ENCODE results near the gene TTI1.
"Not testable (repeated sequence)": the region's sequence is repeated elsewhere in the genome, so short reads cannot be mapped to it uniquely, and the experiment has no call there.

TTI1 gene

DNA sequence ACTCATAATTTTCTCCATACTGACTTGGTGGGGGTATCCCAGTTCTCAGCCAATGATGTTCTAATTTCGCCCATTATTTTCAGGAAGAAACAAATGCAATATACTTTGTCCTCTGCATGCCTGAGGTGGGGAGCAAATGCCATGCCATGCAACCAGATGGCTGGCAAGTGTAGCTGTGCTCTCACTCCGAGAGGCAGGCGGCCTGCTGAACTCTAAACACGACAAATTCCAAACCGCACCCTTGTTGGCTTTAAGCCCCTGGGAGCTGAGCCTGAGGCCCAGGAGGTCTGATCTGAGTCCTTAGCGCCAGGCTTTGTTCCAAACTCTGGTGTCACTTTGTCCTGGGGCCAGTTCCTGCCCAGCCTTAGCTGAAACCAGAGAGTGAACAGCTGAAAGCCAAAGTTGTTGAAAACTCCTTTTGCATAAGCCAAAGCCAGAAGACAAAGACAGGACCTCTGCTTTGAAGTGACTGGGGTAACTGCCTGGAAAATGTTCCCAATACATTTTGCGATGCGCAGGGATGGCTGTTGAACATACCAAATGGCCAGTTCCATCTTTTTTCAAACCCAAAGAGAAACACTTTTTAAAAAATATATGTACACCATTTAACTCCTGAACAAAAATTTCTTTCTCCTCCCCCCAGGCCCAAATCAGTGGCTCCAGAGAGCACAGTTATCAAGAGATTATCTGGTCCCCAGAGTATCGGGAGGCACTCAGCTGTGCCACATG is 46.2 kb downstream of the TTI1 start:
- peak; percentile 43 for DNase-seq

DNA sequence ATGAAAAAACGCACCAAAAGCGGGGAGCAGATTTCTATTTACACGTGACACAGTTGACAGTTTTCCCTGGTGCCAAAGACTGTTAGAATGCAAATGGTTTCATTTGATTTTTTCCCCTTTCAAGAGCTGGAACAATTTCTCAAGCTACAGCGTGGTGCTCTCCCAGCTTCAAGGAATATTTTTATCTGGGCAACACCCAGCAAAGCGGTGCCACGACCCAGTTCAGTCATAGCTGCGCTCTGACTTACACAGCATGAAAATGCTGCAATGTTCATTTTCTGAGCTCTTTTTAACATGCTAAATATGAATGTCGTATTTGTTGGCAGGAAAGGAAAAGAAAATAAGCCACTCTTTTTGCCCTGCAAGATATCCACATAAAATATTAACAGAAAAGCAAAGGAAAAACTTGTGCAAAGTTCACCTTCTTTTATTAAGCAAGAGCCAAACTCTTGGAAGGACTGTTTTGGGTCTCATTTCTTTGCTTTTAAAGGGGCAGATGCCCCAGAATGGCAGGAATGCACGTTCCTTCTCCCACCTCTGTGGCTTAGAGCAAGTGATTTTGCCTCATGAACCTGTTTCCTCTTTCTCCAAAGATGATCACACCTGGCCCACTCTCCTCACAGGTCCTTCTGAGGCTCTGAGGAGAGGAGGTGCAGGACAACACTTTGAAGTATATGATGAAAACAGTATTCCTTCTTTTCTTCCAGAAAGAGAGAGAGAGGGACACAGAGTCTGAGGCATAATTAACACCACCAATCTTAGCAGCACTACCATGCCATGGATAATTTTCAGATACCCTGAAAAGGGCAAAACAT is 47.0 kb downstream of the TTI1 start:
- DNase-seq = no peak

DNA sequence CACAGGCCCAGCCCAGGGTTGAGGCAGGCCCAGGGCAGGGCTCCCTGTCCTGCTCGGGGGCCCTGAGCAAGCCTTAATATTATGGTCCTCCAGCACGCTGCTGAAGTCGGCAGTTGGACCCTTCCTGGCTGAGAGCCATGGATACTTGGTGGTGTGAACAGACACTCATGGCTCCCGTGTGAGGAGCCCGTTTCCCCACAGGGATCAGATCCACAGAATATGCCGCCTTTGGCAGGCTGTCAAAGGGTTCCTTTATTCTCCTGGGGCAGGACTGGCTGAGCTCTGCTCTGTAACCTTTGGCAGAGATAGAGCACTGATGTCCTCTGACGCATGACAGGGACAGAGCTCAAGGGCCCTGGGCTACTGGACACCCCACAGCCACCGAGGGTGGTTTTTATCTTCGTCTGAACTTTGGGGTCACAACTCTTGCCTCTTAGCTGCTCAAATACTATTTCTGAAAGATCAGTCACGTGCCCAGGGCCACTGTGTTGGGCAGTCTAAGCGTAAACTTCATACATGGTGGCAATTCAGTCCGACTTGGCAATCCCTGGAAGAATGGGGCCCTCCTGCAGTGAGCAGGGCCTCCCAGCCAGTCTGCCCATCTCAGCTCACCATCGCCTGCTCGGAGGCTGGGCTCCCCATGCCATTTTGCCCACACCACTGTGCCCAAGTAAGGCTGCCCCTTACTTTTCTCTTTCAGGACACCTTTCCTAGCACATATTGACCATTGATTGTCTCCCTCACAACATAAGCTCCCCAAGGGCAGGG is 49.1 kb downstream of the TTI1 start:
- no peak for DNase-seq

DNA sequence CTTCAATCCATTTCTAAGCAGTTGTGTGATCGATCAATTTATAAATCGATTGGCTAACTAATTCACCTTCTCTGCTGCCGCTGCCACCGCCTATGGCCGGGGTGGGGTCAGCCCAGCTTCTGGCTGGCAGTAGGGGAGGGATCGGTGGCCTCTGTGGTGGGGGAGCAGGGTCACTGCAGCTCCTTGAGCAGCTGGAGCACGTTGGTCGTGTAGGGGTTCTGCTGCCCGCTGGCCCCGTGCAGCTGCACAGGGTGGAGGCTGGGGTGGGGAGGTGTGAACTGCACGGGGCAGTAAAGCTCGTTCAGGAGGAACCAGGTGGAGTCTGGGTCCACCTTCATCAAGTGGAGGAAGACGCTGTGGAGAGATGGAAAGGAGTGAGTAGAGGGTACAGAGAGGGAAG is 50.0 kb downstream of the TTI1 start:
- no peak for DNase-seq

DNA sequence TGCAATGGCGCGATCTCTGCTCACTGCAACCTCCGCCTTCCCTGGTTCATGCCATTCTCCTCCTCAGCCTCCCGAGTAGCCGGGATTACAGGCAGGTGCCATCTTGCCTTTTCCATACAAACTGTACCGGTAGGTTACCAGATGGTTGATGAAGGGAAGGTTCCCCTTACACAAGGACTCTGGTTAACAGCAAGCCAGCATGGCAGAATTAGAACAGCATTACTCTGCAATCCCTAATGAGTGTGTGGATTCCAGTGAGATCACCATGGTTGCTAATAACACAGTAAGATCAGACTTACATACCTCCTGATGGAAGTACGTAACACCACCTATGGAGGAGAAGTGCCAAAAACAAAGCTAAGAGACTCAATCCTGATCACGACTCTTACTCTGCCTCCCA is 51.7 kb downstream of the TTI1 start:
- no peak for DNase-seq

DNA sequence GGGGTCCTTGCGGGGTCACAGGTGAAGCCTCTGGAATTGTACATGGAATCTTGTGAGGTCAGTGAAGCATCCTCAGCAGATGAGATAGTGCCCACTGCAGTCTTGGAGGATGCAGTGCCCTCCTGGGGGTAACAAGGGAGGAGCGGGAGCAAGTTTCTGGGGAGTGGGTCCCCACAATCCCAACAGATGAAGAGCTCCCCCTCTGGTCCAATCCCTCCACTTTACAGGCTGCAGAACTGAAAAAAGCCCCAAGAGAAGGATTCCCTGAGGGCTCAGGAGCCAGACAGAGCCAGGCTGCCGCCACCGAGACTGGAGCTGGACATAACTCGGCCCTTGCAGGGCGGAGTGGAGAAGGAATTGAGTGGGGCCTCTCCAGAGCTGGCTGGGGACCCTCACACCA is 52.4 kb downstream of the TTI1 start:
- no peak for DNase-seq

DNA sequence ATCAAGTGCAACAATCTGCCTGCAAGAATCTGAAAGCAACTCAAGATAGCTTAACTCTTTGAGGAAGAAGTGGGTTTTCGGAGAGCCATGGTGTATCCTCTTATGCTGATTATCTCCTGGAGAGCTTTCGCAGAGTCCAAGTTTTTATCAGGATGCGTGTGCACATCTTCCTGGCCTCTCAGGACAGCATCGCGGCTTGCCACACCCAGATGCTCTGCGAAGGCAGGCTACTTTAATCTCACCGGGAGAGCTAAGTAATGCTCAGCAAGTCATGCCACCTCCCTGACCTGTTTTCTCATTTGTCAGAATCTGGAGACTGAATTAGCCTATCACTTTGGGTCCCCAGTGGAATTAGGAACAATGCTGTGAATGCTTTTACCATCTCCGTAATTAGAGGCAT is 52.9 kb downstream of the TTI1 start:
- DNase-seq = no peak

DNA sequence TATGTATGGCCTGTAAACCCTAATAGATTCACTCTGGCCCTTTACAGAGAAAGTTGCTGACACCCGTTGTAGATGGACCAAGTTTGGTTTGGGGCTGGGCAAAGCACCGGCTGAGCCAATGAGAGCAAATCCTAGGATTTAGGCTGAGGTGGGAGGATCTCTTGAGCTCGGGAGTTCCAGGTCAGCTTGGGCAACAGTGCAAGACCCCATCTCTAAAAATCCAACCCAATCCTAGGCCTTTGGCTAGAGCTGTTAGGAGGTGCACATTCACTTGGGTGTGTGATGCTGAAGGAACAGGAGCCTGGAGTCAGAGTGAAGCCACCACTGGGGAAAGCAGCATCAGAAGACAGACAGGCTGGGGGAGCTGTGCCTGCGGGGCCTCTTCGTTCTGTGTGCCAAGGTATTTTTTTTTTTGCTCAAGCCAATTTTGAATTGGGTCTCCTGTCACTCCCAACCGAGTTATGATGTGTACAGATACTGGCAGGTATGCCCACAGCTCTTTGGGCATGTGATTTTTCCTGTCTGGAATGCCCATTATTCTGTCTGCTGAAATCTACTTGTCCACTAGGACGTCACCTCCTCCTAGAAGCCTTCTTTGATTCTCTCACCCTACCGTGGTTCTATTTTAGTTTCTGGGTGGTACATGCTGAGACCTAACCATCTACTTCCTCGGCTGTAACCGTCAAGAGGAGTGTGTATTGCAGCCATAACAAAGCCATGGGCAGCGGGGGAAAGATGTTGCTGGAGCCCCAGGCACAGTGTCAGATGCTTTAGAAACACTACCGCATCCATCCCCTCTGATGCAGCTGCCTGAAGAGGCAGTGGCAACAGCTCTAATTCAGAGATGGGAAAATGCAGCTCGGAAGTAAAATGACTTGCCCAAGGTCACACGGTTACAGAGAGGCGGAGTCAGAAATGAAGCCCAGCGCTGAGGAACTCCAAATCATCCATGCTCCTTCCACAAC is 54.0 kb downstream of the TTI1 start:
- no peak for DNase-seq

DNA sequence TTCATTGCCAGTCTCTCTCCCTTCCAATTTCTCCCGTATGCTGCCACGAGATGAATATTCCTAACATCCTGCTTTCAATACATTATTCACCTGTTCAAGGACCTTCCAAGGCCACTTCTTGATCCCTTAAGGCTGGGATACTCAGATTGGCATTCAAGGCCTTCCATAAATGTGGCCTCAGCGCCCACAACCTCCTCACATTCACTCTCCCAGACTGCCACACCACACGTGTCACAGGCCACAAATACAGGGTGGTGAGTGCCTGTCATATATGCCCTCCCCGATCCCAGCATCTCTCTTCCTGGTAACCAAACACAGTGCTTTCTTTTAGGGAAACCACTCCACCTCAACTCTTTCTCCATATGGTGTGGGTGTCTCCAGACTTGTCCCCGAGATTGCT is 55.5 kb downstream of the TTI1 start:
- DNase-seq = no peak

DNA sequence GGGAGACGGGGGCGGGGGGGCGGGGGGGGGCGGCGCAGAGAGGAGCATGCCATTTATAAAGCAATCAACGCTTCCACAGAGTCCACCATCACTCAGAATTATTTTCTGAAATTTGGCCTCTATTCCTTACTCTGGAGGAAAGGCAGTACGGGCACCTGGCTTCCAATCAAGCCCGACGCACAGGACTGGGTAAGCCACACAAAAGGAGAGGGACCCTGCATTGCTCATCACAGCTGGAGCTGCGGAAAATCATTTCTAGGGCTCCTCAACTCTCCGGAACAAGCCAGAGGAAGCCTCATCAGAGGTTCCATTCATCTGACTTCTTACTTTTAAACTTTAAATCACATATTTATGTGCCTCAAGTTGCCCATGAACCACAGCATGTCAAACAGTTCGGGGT is 55.9 kb downstream of the TTI1 start:
- no peak for DNase-seq

DNA sequence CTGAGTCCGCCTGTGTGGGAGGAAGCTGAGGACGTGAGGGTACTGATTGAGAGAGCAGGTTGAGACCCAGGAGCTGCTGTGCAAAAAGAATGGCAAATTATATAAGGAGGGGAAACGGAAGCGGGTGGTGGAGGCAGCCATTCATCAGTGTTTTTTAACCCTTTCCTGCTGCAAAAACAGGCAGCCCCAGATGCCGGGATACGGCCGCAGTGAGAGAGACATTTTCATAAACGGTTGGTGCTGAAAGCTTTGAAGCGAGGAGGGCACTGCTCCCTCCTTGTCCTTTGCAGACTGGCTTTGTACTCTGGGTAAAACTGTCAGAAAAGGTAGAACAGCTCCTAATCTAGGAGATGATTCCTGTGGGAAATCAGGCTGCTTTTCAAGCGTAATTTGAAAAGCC is 56.4 kb downstream of the TTI1 start:
- no peak for DNase-seq

DNA sequence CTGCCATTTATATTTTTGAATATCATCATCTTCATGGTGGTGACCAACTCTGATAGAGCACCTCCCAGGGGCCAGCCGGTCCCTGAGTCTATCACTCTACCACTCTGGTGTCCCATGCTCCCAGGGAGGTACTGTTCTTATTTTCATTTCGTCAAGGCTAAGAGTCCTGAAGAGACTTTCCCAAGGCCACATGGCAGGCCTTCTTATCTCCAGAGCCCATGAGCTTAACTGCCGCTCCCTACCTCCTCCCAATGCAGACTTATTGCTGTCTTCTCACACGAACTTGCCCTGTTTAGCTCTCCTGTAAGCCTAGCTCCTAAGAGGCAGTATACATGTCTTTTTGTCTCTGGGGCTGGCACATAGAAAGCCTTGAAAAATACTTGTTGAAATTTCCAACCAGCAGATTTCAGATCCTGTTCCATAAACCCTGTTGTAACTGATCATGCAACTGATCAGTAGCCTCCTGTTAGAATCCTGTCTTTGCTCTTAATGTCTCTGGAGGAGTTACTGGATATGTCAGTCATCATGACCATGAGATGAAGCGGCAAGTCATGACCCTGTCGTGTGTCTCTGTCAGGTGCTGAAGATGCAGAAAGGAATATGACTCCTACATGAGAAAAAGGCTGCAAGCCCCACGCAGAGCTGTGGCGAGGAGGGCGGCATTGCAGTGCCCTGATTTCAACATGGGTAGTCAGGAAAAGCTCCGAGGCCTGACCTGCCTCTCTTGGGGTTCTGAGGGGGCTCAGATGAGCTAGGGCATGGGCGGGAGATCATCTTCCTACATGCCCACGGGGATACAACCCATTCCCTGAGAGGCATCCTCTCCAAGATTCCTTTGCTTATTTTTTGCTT is 60.0 kb downstream of the TTI1 start:
- no peak for DNase-seq

DNA sequence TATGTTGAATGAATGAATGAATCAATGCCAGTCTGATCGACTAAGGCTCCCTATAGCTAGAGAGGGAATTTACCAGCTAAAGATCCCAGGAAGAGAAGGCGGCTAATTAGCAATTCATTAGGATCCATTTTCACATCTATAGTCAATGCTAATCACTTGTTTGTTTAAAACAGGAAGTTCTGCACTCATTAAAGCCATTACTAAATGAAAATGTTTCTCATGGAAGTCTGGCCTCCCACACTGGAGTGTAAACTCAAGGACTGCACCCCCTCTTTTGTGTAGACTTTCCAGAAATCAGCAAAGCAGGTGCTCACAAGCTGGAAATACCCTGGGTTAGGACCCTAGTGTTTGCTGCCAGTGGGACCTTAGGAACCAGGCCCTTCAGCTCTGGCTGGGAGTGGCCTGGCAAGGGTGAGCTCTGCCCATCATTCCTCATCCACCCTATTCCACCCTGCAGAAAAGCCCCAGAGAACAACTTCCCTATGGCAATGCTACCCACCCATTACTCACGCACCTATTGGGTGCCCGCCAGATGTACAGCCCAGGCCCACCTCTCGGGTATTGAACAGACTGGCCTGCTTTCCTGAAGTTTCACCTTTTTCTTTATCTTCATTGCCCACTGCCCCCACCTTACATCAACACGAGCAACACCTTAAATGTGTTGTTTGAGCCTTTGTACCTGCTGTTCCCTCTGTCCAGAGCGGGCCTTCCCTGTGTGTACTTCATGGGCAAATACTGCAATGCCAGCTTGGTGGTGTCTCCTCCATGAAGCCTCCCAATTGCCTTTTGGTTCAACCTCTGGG is 60.8 kb downstream of the TTI1 start:
- DNase-seq = no peak

DNA sequence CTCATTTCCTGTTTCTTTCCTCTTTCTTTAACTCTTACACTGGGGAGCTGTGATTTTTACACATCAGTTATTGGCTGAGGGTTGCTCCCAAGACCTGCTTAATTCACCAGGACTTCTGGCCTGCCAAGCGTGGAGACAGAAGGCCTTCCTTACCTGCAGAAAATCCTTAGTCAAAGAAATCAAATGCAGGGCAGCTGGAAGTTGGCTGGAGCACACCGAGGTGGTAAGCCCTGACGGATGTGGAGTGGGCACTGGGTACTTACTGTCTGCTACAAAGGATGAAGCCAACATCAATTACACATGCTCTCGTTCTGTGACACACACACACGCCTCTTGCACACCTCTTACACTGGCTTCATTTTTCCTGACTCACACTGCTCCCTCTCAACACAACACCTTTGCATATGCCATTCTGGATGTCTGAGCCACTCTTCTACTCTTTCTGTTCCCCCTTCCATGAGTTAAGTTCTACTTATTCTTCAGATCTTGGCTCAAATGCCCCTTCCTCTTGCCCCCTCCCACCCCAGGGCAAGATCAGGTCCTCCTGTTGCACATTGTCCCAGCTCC is 61.6 kb downstream of the TTI1 start:
- no peak for DNase-seq

DNA sequence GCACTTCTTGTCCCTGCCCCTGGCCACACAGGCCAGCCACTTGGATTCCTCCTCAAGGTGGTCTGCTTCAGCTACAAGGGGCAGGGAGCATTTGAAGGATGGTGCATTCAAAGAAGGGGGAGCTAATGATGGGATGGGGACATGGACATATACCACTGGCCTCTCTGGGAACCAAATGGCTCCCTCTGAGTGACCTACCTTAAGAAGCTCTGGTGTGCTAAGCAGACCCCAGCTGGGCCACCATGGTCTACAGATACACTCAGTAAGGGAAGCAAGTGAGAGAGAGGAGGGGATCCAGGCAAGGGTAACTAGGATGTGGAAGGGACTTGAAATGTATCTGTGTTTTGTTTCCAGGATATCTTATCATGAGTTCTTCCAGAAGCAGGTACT is 62.4 kb downstream of the TTI1 start:
- no peak for DNase-seq

DNA sequence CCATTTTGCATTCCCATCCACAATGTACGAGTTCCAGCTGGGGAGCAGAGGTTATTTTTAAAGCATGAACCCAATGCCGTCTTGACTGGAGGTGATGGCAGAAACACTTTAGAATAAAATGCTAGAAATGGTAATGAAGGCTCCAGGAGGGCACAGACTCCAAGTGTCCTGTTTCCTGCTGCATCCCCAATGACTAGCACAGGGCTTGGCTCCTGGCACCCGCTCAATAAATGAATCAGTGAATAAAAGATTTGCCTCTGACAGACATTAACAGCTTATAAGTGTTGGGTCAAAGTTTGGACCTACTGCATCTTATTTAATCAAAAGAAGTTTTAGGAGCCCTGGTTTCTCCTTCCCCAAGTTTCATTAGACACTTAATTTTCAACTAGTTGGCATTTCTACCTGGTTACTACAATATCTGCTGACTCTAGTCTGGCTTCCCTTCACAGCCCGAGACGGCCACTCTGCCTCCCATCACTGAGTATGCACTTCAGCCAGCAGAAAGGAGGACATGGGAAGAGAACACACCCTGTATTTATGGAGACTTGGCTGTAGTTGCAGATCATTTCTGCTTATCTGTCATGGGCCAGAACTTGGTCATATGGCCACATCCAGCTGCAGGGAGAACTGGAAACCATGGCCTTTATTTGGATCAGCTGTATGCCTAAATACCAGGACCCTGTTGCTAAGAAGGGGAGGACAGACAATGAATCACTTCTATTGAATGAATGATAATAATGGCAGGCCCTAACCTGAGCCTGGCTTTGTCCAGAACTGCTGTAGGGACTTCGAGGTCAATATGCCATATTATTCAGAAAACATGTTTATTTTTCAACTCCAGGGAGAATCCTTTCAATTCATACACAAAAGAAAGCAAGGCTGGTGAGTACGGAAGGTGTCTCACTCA is 63.1 kb downstream of the TTI1 start:
- DNase-seq = no peak

DNA sequence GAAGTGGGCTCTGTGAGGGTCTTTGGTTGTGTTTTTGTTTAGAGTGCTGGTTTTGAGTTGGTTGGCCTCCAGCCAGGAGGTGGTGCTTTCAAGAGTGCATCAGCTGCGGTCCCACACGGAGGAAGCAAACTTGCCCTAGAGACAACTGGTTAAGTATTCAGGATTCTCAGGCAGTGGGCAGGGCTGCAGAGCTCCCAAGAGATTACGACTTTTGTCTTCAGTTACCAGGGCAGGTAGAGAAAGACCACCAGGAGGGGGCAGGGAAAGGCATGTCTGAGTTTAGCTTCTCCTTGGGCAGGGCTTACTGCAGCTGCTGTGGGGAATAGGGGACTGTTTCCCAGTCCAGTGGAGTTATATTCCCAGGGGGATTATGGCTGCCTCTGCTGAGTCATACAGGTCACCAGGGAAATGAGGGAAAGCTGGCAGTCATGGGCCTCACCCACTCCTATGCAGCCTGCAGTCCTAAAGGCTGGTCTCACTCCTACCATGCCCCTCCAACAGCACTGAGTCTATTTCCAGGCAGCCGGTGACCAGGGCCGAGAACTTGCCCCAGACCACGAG is 64.3 kb downstream of the TTI1 start:
- DNase-seq = peak; percentile 52

DNA sequence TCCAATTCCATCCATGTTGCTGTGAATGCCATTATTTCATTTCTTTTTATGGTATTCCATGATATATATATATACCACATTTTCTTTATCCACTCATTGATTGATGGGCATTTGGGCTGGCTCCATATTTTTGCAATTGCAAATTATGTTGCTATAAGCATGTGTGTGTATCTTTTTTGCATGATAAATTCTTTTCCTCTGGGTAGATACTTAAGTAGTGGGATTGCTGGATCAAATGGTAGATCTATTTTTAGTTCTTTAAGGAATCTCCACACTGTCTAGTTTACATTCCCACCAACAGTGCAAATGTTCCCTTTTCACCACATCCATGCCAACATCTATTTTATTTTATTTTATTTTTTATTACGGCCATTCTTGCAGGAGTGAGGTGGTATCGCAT is 69.8 kb downstream of the TTI1 start:
- DNase-seq = not testable (repeated sequence)

DNA sequence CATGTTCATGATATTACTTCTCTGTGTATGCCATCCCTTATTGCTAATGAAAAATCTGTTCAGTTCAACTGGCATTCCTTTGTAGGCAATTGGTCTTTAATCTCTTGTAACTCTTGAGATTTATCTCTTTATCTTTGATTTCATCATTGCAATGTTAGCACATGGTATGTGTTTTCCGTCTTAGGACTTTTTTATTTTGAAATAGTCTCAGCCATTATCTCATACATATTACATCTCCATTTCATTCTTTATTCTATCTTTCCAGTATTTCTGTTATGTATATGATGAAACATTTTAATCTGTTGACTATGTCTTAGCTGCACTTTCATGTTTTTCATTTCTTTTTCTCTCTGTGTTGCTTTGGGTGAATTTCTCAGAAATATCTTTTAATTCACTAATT is 72.2 kb downstream of the TTI1 start:
- no peak for DNase-seq

Data from NCI-H2107 (cell line).